Sigmoid colon (tissue), 4 donors: ENCODE data around the gene CRYBB2.

Experiments used
- CTCF ChIP-seq, 4 experiments: fragments of 450-650 bp in 3 of 4; fragments of 200-600 bp in 1 of 4; IDR thresholded peaks; one replicate each; pipeline ENCODE4 v1.5.1; 2016 to 2019; ENCODE audit warnings: antibody characterized with exemption in 4 of 4, mild to moderate bottlenecking in 3 of 4, moderate library complexity in 2 of 4
- EP300 ChIP-seq, 4 donors: sonication (generic); formaldehyde crosslinking; IDR thresholded peaks; one replicate each; pipeline ENCODE4 v1.6.1; 2017; ENCODE audit warnings: antibody characterized with exemption in 4 of 4
- POLR2A ChIP-seq, 2 donors: fragments of 450-650 bp; IDR thresholded peaks; one replicate each; pipeline ENCODE4 v1.6.1; 2016; ENCODE audit warnings: antibody characterized with exemption in 2 of 2, mild to moderate bottlenecking in 2 of 2, moderate library complexity in 2 of 2

GRCh38 chr22:25172153-25172552, 47.3 kb upstream of the CRYBB2 start:
- TF ChIP-seq CTCF (IDR thresholded peaks at IDR 0.05): peak; percentile 23 to 55 (median 45)
- TF ChIP-seq POLR2A (IDR thresholded peaks at IDR 0.05): no peak
- TF ChIP-seq EP300 (IDR thresholded peaks at IDR 0.05): no peak
